Neural progenitor cell (in vitro differentiated cells): ENCODE data around the gene SLC36A1.

ENCODE experiments used
- CTCF ChIP-seq: fragments of 200-600 bp; sonication (generic); IDR thresholded peaks from 2 replicates; pipeline ENCODE4 v1.5.1; 2017; ENCODE audit warnings: antibody characterized with exemption, mild to moderate bottlenecking
- EZH2 ChIP-seq: fragments of 200-600 bp; sonication (generic); IDR thresholded peaks from 2 replicates; pipeline ENCODE4 v1.6.1; 2017; ENCODE audit warnings: antibody characterized with exemption, mild to moderate bottlenecking, moderate library complexity
- EZH2phosphoT487 ChIP-seq: fragments of 200-600 bp; sonication (generic); IDR thresholded peaks from 2 replicates; pipeline ENCODE4 v1.6.1; 2017; ENCODE audit warnings: antibody characterized with exemption

- TF ChIP-seq EZH2: no peak
- TF ChIP-seq CTCF: no peak
- TF ChIP-seq EZH2phosphoT487: no peak
Observed at GRCh38 chr5:151528153-151528552, 80.8 kb downstream of the SLC36A1 start.
